Stimulated activated naive B cell treated with anti-CD40 and anti-IgM and Interleukin-4, amounts not matched to agents 10 μg/mL and 1 μg/mL and 100 μg/mL, for 72 hours (primary cell): ENCODE results near the gene OGG1.

Source experiments
- ATAC-seq, 2 donors: fragments of 150-1000 bp; cut with Tn5 transposase; replicated peaks; 2 replicates each; pipeline ENCODE4 v1.10.0; 2021; ENCODE audit warnings: moderate library complexity in 1 of 2
- DNase-seq: peaks from one replicate; pipeline ENCODE4 v3.0.0; 2021
- H3K27ac Mint-ChIP-seq: one replicate; pipeline ENCODE4 v1.8.0; 2022; ENCODE audit warnings: mild to moderate bottlenecking, mixed read lengths
- H3K27me3 Mint-ChIP-seq, 2 donors: one replicate each; pipeline ENCODE4 v1.8.0; 2022; ENCODE audit warnings: mixed read lengths in 2 of 2
- H3K36me3 Mint-ChIP-seq, 2 donors: one replicate each; pipeline ENCODE4 v1.8.0; 2022; ENCODE audit warnings: mixed read lengths in 2 of 2, mild to moderate bottlenecking in 1 of 2
- H3K4me1 Mint-ChIP-seq, 2 donors: one replicate each; pipeline ENCODE4 v1.8.0; 2022; ENCODE audit warnings: mixed read lengths in 2 of 2, mild to moderate bottlenecking in 1 of 2
- H3K4me3 Mint-ChIP-seq, 2 donors: one replicate each; pipeline ENCODE4 v1.8.0; 2022; ENCODE audit warnings: mild to moderate bottlenecking in 2 of 2, mixed read lengths in 2 of 2, moderate library complexity in 1 of 2
- H3K9me3 Mint-ChIP-seq, 2 donors: one replicate each; pipeline ENCODE4 v1.8.0; 2022; ENCODE audit warnings: mixed read lengths in 2 of 2, mild to moderate bottlenecking in 1 of 2

OGG1 gene

DNA sequence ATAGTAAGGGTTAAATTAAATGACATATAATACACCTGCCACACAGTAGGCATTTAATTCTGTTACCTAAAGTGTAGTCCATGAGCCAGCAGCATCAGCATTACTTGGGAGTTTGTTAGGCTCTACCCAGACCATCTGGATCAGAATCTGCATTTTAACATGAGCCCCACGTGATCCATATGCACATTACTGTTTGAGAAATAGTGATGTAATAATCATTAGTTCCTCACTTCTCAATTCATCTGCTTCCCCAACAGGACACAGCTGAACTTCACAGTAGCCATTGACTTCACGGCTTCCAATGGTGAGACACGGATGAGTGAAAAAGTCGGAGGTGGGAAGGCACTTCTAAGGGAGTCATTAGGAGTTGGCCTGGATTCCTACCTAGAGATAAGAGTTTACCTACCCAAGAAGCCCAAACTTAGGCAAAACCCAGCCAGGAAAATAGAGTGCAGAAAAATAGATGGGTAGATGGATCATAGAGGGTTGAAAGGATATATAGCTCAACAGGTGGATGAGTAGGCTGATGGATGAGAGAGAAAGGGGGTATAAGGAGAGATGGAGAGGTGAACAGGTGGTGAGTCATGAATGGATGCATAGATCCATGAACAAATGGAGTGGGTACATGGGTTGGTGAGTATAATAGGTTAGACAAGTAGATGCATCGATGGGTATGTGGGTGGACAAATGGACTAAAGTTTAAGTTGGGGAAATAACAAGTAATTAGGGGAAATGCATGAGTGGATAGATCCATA is 32.8 kb upstream of the OGG1 start:
- Mint-ChIP-seq H3K27ac (no peak overlapping the region), H3K36me3 (peaks cover 0 to 2% of the 10 kb centered on the region in 2 donors), H3K27me3 (peaks cover 7 to 10% of the 10 kb centered on the region in 2 donors), H3K4me1 (peaks cover 6 to 13% of the 10 kb centered on the region in 2 donors), H3K4me3 (no peak overlapping the region), H3K9me3 (no peaks in the 10 kb centered on the region)
- ATAC-seq (no peak), DNase-seq (no peak)

GRCh38 chr3:9717563-9717962 is 32.2 kb upstream of the OGG1 start:
- no peak overlapping the region for H3K4me3 Mint-ChIP-seq
- H3K27ac Mint-ChIP-seq, result no peak overlapping the region
- no peak for DNase-seq
- peaks cover 7 to 8% of the 10 kb centered on the region in 2 donors for H3K27me3 Mint-ChIP-seq
- no peaks in the 10 kb centered on the region for H3K9me3 Mint-ChIP-seq
- H3K4me1 Mint-ChIP-seq, result peaks cover 6 to 13% of the 10 kb centered on the region in 2 donors
- H3K36me3 Mint-ChIP-seq, result peaks cover 0 to 2% of the 10 kb centered on the region in 2 donors
- ATAC-seq, result no peak

DNA sequence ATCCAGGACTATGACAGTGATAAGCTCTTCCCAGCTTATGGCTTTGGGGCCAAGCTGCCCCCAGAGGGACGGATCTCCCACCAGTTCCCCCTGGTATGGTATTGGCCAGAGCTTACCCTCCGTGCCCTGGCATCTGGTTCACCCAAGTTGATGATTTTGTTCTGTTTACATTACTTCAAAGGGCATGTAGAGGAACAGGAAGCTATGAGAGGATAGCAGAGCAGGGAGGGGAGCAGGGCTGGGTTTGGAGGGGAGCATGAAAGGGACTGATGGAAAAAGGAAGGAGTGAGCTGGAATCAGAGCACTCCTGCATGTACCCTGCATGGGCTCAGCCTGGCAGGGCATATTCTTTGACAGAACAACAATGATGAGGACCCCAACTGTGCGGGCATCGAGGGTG is 31.6 kb upstream of the OGG1 start:
- Mint-ChIP-seq H3K36me3 (peaks cover 0 to 2% of the 10 kb centered on the region in 2 donors), H3K27ac (no peak overlapping the region), H3K9me3 (no peaks in the 10 kb centered on the region), H3K27me3 (peaks cover 4 to 5% of the 10 kb centered on the region in 2 donors), H3K4me1 (peaks cover 6 to 13% of the 10 kb centered on the region in 2 donors), H3K4me3 (no peak overlapping the region)
- DNase-seq (no peak), ATAC-seq (no peak)

DNA sequence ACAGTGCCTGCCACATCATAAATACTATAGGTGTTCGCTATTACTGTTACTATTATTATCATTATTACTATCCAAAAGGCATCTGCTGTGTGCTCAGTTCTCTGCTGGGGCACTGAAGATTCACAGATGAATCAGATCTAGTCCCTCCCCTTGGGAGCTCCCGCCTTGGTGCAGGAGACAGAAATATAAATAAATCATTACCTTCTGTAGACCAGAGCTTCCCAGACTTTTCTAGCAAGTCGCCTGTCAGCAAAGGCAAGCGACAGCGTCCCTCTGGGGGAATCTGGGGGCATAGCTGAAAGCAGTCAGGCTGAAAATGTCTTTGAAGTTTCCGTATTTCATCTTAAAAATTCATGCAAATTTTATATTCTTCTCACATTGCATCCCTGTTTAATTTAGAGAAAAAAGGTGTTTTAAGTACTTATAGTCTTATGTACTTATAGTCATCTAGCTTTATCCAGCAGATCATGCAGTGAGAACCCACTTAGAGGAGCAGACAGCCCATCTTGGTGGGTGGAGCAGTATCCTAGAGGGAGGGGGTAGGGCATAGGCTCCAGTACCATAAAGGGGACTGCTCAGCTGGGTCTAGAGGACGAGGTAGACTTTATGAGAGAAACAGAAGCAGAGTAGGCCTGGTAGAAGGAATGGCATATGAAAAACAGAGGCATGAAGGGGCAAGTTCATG is 28.6 kb upstream of the OGG1 start:
- peak overlapping the region; percentile 78 for H3K27ac Mint-ChIP-seq
- peak; percentile 38 to 41 for ATAC-seq
- H3K4me3 Mint-ChIP-seq, result no peak overlapping the region
- H3K4me1 Mint-ChIP-seq, result peaks cover 5 to 8% of the 10 kb centered on the region in 2 donors
- H3K36me3 Mint-ChIP-seq, result no peaks in the 10 kb centered on the region
- H3K9me3 Mint-ChIP-seq, result no peaks in the 10 kb centered on the region
- H3K27me3 Mint-ChIP-seq, result no peaks in the 10 kb centered on the region
- no peak for DNase-seq

GRCh38 chr3:9721700-9722060 is 28.1 kb upstream of the OGG1 start:
- Mint-ChIP-seq H3K4me1 (peaks cover 5 to 11% of the 10 kb centered on the region in 2 donors), H3K36me3 (no peaks in the 10 kb centered on the region), H3K27me3 (no peaks in the 10 kb centered on the region), H3K27ac (peak overlapping the region; percentile 78), H3K4me3 (no peak overlapping the region), H3K9me3 (no peaks in the 10 kb centered on the region)
- DNase-seq (no peak), ATAC-seq (peak; percentile 25 to 33)

DNA sequence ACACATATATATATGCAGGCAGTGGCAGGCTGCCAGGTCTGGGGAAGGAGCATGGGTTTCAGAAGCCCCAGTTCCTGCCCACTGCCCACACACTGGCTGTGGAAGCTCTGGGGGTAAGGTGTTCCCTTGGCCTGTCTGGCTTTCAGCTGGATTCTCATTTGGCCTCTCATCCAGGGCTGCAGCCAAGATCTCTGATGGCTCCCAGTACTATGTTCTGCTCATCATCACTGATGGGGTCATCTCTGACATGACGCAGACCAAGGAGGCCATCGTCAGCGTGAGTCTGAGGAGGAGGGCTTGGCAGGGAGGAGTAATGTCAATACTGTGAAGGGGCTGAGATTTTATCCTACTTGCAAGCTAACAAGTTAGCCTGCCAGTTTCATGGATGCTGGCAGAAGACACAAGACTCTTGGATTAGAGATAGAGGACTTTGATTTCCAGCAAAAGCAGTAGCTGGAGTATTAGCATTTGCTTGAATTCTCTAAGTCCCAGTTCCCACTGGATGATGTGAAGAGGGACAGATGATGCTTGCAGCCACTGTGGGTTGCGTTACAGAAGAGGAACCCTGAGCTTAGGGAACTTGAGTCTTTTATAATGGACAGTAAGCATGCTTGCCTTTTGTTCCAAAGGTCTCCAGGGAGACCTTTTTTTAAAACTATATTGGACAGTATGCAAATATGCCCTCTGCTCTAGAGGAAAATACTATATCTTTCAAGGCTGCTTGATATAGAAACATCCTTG is 23.8 kb upstream of the OGG1 start:
- Mint-ChIP-seq H3K9me3 (no peaks in the 10 kb centered on the region), H3K36me3 (no peaks in the 10 kb centered on the region), H3K4me1 (peaks cover 21 to 36% of the 10 kb centered on the region in 2 donors), H3K4me3 (no peak overlapping the region), H3K27me3 (no peaks in the 10 kb centered on the region), H3K27ac (no peak overlapping the region)
- ATAC-seq (no peak), DNase-seq (no peak)

GRCh38 chr3:9727041-9727595 is 22.6 kb upstream of the OGG1 start:
- Mint-ChIP-seq H3K9me3 (no peaks in the 10 kb centered on the region), H3K27me3 (no peaks in the 10 kb centered on the region), H3K27ac (peak overlapping the region; percentile 48), H3K4me3 (peak overlapping the region; percentile 78 to 90), H3K36me3 (no peaks in the 10 kb centered on the region), H3K4me1 (peaks cover 18 to 28% of the 10 kb centered on the region in 2 donors)
- ATAC-seq, result peak; percentile 37 to 41
- peak; percentile 54 for DNase-seq

GRCh38 chr3:9727743-9728142 is 22.0 kb upstream of the OGG1 start:
- H3K4me3 Mint-ChIP-seq, result peak overlapping the region in 1 of 2 donors; percentile 90
- no peak overlapping the region for H3K27ac Mint-ChIP-seq

DNA sequence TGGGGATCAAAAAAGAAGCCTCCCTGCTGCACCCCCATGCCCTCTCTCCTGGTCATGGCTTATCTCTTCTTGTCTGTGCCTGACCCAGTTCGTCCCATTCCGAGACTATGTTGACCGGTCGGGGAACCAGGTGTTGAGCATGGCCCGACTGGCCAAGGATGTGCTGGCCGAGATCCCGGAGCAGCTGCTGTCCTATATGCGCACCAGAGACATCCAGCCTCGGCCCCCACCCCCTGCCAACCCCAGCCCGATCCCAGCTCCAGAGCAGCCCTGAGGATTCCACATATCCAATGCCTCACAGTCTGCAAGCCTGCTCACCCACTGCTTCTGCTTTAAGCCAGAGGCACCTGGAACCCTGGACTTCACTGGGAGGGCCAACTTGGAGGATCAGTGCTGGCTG is 20.3 kb upstream of the OGG1 start:
- Mint-ChIP-seq H3K27me3 (no peaks in the 10 kb centered on the region), H3K27ac (no peak overlapping the region)

More at GRCh38 chr3:9727743-9728142, 22.0 kb upstream of the OGG1 start:
- Mint-ChIP-seq H3K36me3 (peaks cover 3 to 5% of the 10 kb centered on the region in 2 donors), H3K4me1 (peaks cover 21 to 34% of the 10 kb centered on the region in 2 donors), H3K27me3 (no peaks in the 10 kb centered on the region), H3K9me3 (no peaks in the 10 kb centered on the region)
- no peak for DNase-seq
- no peak for ATAC-seq

DNA sequence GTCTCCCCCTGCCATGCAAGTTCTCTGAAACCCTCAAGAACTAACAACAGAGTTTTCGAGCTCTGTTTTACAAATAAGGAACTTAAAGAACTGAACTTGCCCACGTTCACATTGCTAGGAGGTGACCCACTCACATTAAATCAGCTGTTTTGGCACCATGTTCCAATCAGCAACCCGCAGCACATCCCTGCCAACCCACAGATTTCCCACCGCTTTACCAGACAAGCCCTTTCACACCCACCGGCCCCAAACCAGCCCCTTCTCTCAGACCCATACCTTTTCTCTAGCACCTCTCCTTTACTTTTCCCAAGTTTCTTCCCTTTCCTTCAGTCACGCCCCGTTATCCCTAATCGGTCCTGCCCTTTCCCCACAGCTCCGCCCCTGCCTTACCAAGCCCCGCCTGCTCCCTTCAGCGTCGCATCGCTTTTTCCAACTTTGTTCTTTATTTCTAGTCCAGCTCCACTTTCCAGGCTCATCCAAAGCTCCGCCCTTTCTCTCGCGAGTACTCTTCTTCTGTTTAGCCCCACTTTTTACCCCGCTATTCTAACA is 19.0 kb upstream of the OGG1 start:
- DNase-seq (no peak), ATAC-seq (peak; percentile 45 to 46)
- H3K4me1 Mint-ChIP-seq, result peaks cover 42 to 62% of the 10 kb centered on the region in 2 donors

More for the DNA sequence above, 20.3 kb upstream of the OGG1 start:
- H3K9me3 Mint-ChIP-seq, result no peaks in the 10 kb centered on the region
- peak overlapping the region in 1 of 2 donors; percentile 42 for H3K4me3 Mint-ChIP-seq
- peaks cover 3 to 18% of the 10 kb centered on the region in 2 donors for H3K36me3 Mint-ChIP-seq
- ATAC-seq (no peak), DNase-seq (no peak)
- peaks cover 37 to 51% of the 10 kb centered on the region in 2 donors for H3K4me1 Mint-ChIP-seq

DNA sequence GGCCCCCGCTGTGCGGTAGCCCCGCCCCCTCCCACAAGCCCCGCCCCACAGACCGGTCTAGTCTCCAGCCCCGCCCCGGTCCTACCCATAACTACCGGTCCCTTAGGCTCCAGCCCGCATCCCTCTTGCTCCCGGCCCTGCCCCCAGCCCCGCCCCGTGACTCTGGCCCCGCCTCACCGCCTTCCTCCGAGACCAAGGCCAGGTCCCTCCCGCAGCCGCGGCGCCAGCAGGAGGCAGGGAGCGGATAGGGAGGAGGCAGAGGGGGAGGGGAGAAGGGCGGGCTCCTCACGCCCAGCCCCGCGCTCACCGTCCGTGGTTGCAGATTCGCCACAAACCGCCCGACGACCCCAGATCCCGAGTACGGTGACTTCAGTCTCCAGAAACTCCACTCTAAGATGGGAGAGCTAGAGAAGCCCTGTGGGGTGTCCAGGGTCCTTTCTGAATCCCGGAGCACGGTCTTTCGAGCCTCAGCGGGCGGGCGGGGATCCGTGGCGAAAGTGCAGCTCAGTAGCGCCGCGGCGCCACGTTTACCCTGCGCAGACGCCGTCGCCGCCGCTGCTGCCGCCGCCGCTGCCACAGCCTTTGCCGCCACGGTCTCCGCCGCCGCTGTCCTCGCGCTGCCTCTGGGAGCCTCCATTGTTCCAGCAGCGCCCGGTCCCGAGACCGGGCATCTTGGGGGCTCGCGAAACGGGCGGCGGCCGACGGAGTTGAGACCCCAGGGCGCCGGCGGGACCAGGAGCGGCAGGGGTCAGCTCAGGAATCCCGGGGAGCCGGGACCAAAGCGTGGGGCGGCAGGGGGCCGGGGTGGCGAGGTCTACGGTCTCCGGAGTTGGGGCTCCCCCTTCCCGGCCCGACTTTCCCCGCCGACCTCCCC is 18.3 kb upstream of the OGG1 start, which contains the start of gene BRPF1:
BRPF1 (plus strand) TSS at position 530 of the 874 bp plus-strand sequence. CDS start 2,406 bp downstream, outside the sequence.
- ATAC-seq (peak; percentile 95 to 96), DNase-seq (peak; percentile 95)
- Mint-ChIP-seq H3K9me3 (no peaks in the 10 kb centered on the region), H3K36me3 (peaks cover 14 to 32% of the 10 kb centered on the region in 2 donors), H3K4me1 (peaks cover 45 to 67% of the 10 kb centered on the region in 2 donors), H3K27me3 (no peaks in the 10 kb centered on the region), H3K4me3 (peak within 1 kb of the TSS; percentile 87 to 94), H3K27ac (peak within 1 kb of the TSS; percentile 99)

More for the DNA sequence above, 19.0 kb upstream of the OGG1 start:
- Mint-ChIP-seq H3K4me3 (peak overlapping the region; percentile 87 to 94), H3K36me3 (peaks cover 10 to 28% of the 10 kb centered on the region in 2 donors), H3K27me3 (no peaks in the 10 kb centered on the region), H3K9me3 (no peaks in the 10 kb centered on the region), H3K27ac (peak overlapping the region; percentile 99)

DNA sequence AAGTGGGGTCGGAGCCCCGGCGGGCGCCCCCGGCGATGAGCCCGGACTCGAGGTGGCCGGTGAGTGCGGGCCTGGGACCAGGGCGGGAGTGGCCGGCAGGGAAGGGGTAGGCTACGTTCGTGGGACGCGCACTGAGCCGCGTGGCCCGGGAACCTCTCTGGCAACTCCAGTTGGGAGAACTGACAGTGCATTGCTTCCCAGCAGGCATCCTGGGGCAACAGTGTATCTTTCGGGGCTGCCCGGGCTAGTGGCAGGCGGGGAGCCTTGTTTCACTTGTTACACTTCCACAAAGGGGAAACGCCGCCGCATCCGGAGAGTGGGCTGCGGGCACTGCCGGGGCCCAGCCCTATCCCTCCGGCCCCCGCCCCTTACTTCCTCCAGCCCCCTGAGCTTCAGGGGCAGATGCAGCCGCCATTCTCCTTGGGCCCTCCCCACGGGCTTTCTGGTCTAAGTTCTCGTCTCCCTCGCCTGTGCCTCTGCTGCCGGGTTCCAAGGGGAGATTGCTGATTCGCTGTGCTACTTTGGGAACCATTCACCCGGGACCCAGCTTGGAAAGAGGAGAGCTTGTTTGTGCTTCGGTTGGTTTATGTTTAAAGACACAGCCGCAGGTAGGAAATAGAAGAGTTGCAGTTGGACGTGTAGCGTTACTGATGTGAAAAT is 17.5 kb upstream of the OGG1 start:
- Mint-ChIP-seq H3K4me1 (peaks cover 44 to 67% of the 10 kb centered on the region in 2 donors), H3K4me3 (peak overlapping the region; percentile 87 to 92), H3K27me3 (no peaks in the 10 kb centered on the region), H3K9me3 (no peaks in the 10 kb centered on the region), H3K36me3 (peaks cover 19 to 36% of the 10 kb centered on the region in 2 donors), H3K27ac (peak overlapping the region; percentile 99)
- ATAC-seq (peak; percentile 17 to 21), DNase-seq (peak; percentile 45)
